Measurements from ENCODE around the gene ARHGEF3.

ARHGEF3 gene

DNA sequence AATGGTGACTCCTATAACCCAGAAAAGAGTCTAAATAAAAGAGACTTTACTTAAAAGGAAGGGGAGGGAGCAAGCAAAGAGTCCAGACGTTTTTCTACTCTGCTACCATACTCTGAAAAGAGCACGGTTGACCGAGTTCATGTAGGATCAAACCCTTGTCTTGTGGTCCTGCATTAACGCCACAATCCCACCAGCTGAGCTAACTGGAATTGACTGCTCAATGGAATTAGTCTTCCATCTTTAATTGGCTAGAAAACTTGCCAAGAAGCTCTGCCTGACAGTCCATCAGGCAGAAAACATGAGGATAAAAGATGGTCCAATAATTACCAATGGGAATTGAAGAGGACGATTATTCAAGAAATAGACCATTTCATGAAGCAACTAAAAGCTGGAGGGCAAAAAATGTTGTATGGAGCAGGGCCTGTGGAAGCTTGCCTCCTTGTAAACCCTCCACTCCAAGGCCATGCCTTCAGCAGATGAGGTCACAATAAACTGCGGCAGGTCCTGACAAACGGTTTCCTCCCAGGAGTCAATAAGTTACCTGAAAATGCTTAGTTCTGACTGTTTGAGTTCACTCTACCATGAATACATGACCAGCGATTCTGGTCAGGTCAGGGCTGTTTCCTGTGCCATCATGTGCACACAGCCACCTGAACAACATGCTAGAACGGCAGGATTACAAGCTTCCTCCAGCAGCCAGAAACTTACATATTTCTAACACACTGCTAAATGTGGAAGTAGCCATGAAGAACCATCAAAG, 35.6 kb upstream of the ARHGEF3 start:
- H3K4me3 ChIP-seq (ENCODE audit: low read depth, low read length) = no peak overlapping the region
- no peak for TF ChIP-seq CTCF (IDR thresholded peaks at IDR 0.05; ENCODE audit: borderline replicate concordance, insufficient read depth, low read depth, low read length)

GRCh38 chr3:56836276-56837163, 34.8 kb upstream of the ARHGEF3 start:
- TF ChIP-seq CTCF (IDR thresholded peaks at IDR 0.05; ENCODE audit: borderline replicate concordance, insufficient read depth, low read depth, low read length) = no peak
- H3K4me3 ChIP-seq (ENCODE audit: low read depth, low read length) = no peak overlapping the region

GRCh38 chr3:56835650-56836227, 34.0 kb upstream of the ARHGEF3 start:
- no peak overlapping the region for H3K4me3 ChIP-seq (ENCODE audit: low read depth, low read length)
- TF ChIP-seq CTCF (IDR thresholded peaks at IDR 0.05; ENCODE audit: borderline replicate concordance, insufficient read depth, low read depth, low read length) = no peak

DNA sequence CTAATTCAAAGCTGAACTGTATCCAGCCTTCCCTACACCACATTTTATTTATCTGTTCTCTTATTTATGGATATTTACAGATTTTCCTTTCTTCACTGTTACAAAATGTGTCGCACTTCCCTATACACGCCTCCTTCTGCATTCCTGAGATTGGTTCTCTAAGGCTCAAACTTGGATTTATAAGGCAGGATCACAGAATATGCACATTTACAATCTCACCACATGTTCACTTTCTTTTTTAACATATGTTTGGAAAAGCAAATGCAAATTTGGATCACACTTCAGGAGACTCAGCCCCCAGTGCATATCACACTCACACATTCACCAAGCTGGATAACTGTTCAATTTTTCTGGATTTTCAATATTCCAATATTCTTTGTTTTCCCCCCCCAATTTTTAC, 31.8 kb upstream of the ARHGEF3 start:
- TF ChIP-seq CTCF (IDR thresholded peaks at IDR 0.05; ENCODE audit: borderline replicate concordance, insufficient read depth, low read depth, low read length) = no peak
- no peak overlapping the region for H3K4me3 ChIP-seq (ENCODE audit: low read depth, low read length)

DNA sequence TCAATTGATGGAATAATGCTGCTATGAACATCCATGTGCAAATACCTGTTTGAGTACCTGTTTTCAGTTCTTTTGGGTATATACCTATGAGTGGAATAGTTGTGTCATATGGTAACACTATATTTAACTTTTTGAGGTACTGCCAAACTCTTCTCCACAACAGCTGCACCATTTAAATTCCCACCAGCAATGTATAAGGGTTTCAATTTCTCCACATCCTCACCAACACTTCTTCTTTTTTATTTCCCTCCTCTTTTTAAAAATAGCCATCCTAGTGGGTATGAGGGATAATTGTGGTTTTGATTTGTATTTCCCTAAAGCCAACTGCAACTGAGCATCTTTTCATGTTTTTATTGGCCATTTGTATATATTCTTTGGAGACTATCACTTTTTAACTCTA, 31.3 kb upstream of the ARHGEF3 start:
- no peak for TF ChIP-seq CTCF (IDR thresholded peaks at IDR 0.05; ENCODE audit: borderline replicate concordance, insufficient read depth, low read depth, low read length)

DNA sequence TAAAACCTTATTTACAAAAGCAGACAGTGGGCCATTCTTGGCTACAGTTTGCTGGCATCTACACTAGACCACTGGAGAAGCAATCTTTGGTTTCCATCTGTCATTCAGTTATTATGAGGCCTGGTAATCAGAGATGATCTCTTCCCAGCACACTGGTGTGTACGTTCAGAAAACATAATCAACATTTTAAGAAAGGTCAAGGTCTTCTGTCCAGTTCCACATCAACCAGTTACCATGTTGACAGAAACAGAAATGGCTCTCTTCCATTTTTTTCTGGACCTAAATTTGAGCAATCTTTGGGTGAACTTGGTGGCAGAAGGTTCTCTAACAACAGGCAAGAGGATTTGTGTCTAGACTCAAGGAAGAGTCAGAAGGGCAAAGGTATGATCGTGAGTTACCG, 29.8 kb upstream of the ARHGEF3 start:
- no peak overlapping the region for H3K4me3 ChIP-seq (ENCODE audit: low read depth, low read length)
- no peak for TF ChIP-seq CTCF (IDR thresholded peaks at IDR 0.05; ENCODE audit: borderline replicate concordance, insufficient read depth, low read depth, low read length)

More for the DNA sequence above, 31.3 kb upstream of the ARHGEF3 start:
- H3K4me3 ChIP-seq (ENCODE audit: low read depth, low read length) = no peak overlapping the region

All from GM12875 (cell line).